ENCODE measurements around the gene WDR3. TPM values are rescaled to one million over a fixed set of nuclear protein-coding genes. Genes with fewer than 3 reads are reported as not detected.
"Not testable (repeated sequence)": the region's sequence is repeated elsewhere in the genome, so short reads cannot be mapped to it uniquely, and the experiment has no call there.

Gene WDR3
- total RNA-seq, 2 donors from 2014 or later: 33.8 to 57.1 TPM

DNA sequence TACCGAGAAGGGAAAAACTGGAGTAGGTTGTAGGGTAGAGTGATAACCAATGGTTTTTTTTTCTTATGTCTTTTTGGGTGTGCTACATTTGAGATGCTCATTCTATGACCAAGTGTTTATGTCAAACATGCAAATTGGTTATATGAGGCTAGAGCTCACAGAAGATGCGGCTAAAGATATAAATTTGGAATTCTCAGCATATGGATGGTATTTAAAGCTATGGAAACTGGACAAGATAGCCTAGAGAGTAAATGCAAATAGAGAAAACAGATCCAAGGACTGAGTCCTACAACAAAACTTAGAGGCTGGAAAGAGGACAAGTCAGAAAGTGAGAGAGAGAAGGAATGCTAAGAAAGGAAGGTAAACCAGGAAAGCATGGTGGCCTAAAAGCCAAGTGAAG is 7.5 kb upstream of the WDR3 start:
- no peak overlapping the region for H3K4me3 Mint-ChIP-seq
- peaks cover 35% of the 10 kb centered on the region for H3K36me3 Mint-ChIP-seq (ENCODE audit: low read depth)
- H3K4me1 Mint-ChIP-seq: no peaks in the 10 kb centered on the region
- ATAC-seq (replicated peaks): no peak
- no peaks in the 10 kb centered on the region for H3K9me3 Mint-ChIP-seq
- no peak overlapping the region for H3K27ac Mint-ChIP-seq
- H3K27me3 Mint-ChIP-seq: no peaks in the 10 kb centered on the region

DNA sequence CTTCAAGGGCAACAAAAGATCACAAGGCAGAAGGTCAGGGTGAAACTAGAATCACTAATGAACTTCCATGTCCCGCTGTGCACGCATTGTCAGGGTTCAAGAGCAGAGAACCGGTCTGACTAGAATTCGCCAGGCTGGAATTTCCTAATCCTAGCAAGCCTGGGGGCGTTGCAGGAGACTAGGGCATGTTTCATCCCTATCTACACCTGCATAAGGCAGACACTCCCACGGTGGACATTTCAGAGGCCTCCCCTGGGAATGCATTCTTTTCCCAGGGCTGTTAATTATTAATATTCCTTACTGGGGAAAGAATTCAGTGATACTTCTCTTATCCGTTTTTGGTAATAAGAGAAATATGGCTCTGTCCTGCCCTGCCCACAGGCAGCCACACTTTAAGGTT is 6.8 kb upstream of the WDR3 start:
- not testable (repeated sequence) for H3K4me3 Mint-ChIP-seq; H3K27me3 Mint-ChIP-seq; H3K27ac Mint-ChIP-seq; ATAC-seq (replicated peaks); H3K4me1 Mint-ChIP-seq; H3K9me3 Mint-ChIP-seq
- H3K36me3 Mint-ChIP-seq (ENCODE audit: low read depth): peaks cover 28% of the 10 kb centered on the region

DNA sequence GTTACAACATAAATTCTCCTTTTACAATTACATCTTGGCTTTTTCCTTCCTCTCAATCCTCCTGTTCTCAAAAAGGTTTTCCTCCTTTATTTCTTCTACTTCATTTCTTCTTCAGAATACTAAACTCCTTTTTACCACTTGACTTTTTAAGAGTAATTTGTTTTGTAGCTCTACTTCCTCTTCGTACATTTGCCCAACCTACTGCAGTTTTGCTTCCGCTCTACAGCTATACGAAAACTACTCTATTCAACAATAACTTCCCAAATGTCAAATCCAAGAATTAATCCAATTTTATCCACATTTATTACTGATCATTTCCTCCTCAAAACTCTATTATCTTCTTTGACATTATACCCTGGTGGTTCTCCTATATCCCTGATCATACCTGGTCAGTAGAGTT is 3.6 kb upstream of the WDR3 start:
- peaks cover 23% of the 10 kb centered on the region for H3K36me3 Mint-ChIP-seq (ENCODE audit: low read depth)
- no peaks in the 10 kb centered on the region for H3K27me3 Mint-ChIP-seq
- ATAC-seq (replicated peaks): no peak
- no peaks in the 10 kb centered on the region for H3K9me3 Mint-ChIP-seq
- no peak overlapping the region for H3K27ac Mint-ChIP-seq
- H3K4me3 Mint-ChIP-seq: no peak overlapping the region
- H3K4me1 Mint-ChIP-seq: peaks cover 15% of the 10 kb centered on the region

DNA sequence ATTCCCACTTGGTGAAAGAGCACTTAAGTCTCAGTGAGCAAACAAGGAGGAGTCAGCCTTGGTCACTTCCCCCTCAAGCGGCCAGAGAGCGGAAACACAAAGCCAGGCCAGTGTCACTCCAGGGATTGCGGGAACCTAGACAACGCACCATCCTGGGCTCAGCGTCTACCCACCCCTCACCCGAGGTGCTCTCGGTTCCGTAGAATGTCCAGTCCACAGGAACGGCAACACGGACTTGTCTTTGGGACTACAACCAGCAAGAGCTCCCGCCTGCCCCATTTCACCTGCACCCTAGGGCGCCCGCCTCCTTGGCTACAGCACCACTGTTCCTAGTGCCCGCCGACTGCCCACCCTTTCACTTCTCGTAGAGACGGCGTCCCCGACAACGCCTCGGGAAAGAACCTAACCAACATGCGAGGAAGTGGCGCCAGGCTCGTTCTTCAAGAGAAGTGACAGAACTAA is 627 bp upstream of the WDR3 start:
- Mint-ChIP-seq H3K4me3 (peak overlapping the region; percentile 99), H3K36me3 (ENCODE audit: low read depth) (peaks cover 50% of the 10 kb centered on the region), H3K4me1 (peaks cover 34% of the 10 kb centered on the region), H3K27ac (peak overlapping the region; percentile 95), H3K9me3 (no peaks in the 10 kb centered on the region), H3K27me3 (no peaks in the 10 kb centered on the region)
- ATAC-seq (replicated peaks): peak; percentile 25

DNA sequence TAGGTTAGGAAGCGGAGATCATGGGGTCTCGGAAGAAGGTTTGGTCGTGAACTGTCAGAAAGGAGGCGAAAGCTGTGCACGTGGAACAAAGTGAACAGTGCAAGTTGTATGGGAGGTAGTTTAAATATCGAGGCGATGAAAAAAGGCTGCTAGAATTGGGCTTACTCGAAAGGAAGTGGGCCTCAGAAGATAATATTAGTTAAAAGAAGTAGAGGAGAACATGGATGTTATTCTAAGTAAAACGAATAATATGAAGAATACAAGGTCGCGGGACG is 571 bp downstream of the WDR3 start:
- no peaks in the 10 kb centered on the region for H3K27me3 Mint-ChIP-seq
- peak overlapping the region; percentile 99 for H3K4me3 Mint-ChIP-seq
- H3K36me3 Mint-ChIP-seq (ENCODE audit: low read depth): peaks cover 56% of the 10 kb centered on the region
- H3K27ac Mint-ChIP-seq: peak overlapping the region; percentile 95
- no peaks in the 10 kb centered on the region for H3K9me3 Mint-ChIP-seq
- ATAC-seq (replicated peaks): no peak
- H3K4me1 Mint-ChIP-seq: peaks cover 38% of the 10 kb centered on the region

DNA sequence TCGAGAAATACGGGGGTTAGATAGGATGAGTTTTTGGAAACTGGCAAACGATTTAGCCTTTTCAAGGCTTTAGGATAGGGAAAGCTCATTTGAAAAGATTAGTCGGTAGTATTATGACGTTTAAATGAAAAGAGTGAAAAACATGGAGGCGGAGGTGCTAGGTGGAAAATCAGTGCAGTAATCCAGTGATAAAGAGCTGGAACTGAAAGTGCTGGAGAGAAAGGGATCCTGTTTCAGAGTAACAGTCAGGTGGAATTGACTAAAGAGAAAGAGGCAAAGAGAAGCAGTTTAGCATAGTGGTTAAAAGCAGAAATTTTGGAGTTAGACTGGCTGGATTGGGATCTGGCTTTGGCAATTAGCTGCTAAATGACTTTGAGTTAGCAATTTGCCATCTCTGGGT is 945 bp downstream of the WDR3 start:
- no peaks in the 10 kb centered on the region for H3K27me3 Mint-ChIP-seq
- peaks cover 38% of the 10 kb centered on the region for H3K4me1 Mint-ChIP-seq
- ATAC-seq (replicated peaks): no peak
- peaks cover 57% of the 10 kb centered on the region for H3K36me3 Mint-ChIP-seq (ENCODE audit: low read depth)
- peak overlapping the region; percentile 99 for H3K4me3 Mint-ChIP-seq
- H3K27ac Mint-ChIP-seq: peak overlapping the region; percentile 95
- H3K9me3 Mint-ChIP-seq: no peaks in the 10 kb centered on the region

DNA sequence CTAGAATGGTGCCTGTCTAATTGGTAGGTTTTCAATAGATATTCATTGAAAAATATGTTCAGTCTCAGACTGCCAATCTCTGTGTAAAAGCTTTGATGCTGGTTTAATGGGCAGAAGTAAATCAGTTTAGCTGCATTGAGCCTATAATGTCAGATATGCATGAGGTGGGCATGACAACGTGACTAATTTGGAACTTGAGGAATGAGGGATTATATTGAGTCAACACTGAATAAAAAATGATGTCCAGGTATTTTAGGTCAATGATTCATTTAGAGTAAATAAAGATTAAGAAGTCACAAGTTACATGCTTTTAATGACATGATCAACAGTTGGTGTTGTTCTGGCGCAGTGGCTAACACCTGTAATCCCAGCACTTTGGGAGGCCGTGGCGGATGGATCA is 3.0 kb downstream of the WDR3 start:
- H3K27me3 Mint-ChIP-seq: no peaks in the 10 kb centered on the region
- H3K9me3 Mint-ChIP-seq: no peaks in the 10 kb centered on the region
- ATAC-seq (replicated peaks): no peak
- H3K4me1 Mint-ChIP-seq: peaks cover 38% of the 10 kb centered on the region
- H3K36me3 Mint-ChIP-seq (ENCODE audit: low read depth): peaks cover 76% of the 10 kb centered on the region
- no peak overlapping the region for H3K27ac Mint-ChIP-seq
- peak overlapping the region; percentile 99 for H3K4me3 Mint-ChIP-seq

DNA sequence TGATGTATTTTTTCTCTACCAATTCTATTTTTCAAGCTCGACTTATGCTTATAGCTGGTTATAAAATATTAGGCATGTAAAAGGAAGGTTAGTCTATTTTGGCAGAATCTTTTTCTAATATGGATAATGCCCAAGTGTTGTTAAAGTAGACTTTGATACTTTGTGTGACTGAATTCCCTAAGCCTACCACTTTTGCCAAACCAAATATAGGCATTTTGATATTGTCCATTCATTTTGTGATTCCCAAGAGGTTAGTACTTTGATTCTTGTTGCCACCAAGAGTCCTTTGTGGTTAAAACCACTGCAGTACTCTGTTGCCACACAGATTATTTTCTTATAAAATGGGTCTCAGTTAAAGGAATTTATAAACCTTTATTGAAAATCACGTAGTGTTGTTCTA is 4.2 kb downstream of the WDR3 start:
- ATAC-seq (replicated peaks): no peak
- no peak overlapping the region for H3K27ac Mint-ChIP-seq
- peaks cover 88% of the 10 kb centered on the region for H3K36me3 Mint-ChIP-seq (ENCODE audit: low read depth)
- no peaks in the 10 kb centered on the region for H3K9me3 Mint-ChIP-seq
- no peak overlapping the region for H3K4me3 Mint-ChIP-seq
- H3K27me3 Mint-ChIP-seq: no peaks in the 10 kb centered on the region
- peaks cover 33% of the 10 kb centered on the region for H3K4me1 Mint-ChIP-seq

DNA sequence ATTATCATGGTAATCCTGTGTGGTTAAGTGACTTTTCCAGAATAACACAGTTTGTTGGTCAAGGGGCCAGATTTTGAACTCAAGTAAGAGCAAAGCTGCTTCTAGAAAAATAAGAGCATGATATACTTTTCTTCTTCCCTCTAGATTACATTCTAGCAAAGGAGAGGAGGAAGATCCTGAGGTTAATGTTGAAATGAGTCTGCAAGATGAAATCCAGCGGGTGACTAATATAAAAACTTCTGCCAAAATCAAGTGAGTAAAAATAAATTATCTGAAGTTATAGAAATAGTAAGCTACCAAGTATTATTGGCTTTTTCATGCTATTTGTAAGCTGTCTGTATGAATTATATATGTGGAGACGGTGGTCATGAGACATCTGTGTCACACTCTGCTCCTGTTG is 12.8 kb downstream of the WDR3 start:
- peaks cover 5% of the 10 kb centered on the region for H3K4me1 Mint-ChIP-seq
- ATAC-seq (replicated peaks): no peak
- no peaks in the 10 kb centered on the region for H3K9me3 Mint-ChIP-seq
- H3K27me3 Mint-ChIP-seq: no peaks in the 10 kb centered on the region
- H3K4me3 Mint-ChIP-seq: no peak overlapping the region
- peaks cover 100% of the 10 kb centered on the region for H3K36me3 Mint-ChIP-seq (ENCODE audit: low read depth)
- no peak overlapping the region for H3K27ac Mint-ChIP-seq

DNA sequence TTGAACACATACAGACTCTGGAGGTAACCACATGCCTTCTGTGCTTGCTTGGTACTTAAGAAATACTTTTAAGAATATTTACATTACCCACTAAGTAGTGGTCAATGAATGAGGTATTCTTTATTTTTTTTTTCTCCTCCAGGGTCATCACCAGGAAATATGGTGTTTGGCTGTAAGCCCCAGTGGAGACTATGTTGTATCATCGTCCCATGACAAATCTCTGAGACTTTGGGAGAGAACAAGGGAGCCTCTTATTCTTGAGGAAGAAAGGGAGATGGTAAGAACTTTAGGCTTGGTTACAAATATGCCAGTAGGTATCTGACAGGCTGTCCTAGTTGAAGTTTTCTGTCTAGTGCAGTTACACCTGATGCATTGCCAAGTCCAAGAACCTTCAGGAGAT is 22.8 kb downstream of the WDR3 start:
- no peak overlapping the region for H3K4me3 Mint-ChIP-seq
- no peaks in the 10 kb centered on the region for H3K27me3 Mint-ChIP-seq
- H3K9me3 Mint-ChIP-seq: no peaks in the 10 kb centered on the region
- H3K4me1 Mint-ChIP-seq: no peaks in the 10 kb centered on the region
- peak overlapping the region; percentile 56 for H3K27ac Mint-ChIP-seq
- H3K36me3 Mint-ChIP-seq (ENCODE audit: low read depth): peaks cover 100% of the 10 kb centered on the region
- ATAC-seq (replicated peaks): no peak

DNA sequence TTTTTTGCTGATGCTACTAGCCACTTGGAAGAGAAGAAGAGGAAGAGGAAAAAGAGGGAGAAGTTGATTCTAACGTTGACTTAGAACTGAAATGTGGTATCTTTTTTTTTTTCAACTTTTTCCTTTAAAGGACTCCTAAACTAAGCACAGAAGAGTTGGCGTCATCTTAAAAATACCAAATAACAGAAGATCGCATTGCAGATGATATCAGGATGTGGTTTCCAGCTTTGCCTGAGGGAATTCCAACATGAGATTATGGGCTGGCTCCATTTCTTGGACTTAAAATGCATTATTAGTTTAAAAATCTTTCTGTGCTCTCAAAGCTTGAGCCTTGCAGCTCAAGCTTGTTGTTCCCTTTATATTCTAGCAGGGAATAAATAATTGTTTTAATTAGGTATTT is 29.8 kb downstream of the WDR3 start:
- Mint-ChIP-seq H3K27ac (no peak overlapping the region), H3K4me3 (no peak overlapping the region), H3K9me3 (no peaks in the 10 kb centered on the region), H3K36me3 (ENCODE audit: low read depth) (peaks cover 91% of the 10 kb centered on the region), H3K4me1 (peaks cover 6% of the 10 kb centered on the region), H3K27me3 (no peaks in the 10 kb centered on the region)
- ATAC-seq (replicated peaks): no peak

DNA sequence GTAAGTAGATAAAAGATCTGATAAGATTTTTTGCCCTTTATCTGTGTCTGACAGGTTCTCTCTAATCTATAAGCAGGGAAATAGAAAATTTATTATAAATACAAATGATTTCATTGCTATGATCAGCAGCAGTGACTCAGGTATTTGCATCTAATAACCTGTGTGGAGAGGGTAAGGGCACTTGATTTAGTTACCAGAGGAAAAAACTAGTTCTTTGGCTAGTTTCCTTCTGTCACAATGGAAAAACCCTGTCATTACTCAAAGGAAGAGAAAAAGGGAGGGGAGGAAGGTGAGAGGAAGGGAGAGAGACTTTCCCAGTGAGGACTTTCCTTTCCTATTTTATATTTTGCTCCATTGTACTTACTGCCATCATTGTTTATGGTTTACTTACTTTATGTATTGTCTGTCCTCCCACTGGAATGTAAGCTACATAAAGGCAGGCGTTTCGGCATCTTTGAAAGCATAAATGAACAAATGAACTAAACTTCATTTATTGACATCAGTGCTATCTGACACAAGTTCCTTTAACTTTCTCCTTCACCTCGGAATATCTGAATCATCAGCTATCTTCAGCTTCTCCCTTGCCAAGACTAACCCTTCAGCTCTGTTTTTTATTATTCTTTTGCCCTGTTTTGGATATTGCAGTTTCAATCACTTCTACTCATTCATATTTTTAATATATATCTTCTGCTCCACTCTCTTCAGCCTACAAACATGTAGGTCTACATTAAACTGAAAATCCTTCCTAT is 34.9 kb downstream of the WDR3 start:
- peaks cover 56% of the 10 kb centered on the region for H3K36me3 Mint-ChIP-seq (ENCODE audit: low read depth)

DNA sequence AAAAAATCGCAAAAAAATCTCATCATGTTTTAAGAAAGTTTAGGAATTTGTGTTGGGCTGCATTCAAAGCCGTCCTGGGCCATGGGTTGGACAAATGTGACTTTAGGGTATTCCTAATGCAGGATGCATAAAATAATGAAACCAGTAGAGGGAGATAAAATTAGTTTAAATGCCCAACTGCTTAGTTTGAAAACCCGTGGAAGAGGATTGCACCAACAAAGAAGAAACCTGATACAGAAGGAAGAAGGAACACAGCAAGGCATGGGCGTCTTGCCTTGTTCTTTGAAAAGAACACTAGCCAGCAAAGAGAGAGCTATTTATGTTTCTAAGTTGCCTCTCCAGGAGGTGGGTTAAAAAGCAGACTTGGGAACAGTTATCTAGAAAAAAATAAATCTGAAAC is 37.9 kb downstream of the WDR3 start:
- H3K4me3 Mint-ChIP-seq: no peak overlapping the region
- peaks cover 26% of the 10 kb centered on the region for H3K36me3 Mint-ChIP-seq (ENCODE audit: low read depth)
- H3K27me3 Mint-ChIP-seq: no peaks in the 10 kb centered on the region

More for the DNA sequence above, 34.9 kb downstream of the WDR3 start:
- H3K27ac Mint-ChIP-seq: peak overlapping the region; percentile 20
- ATAC-seq (replicated peaks): peak; percentile 26
- H3K4me1 Mint-ChIP-seq: peaks cover 14% of the 10 kb centered on the region
- no peak overlapping the region for H3K4me3 Mint-ChIP-seq
- no peaks in the 10 kb centered on the region for H3K9me3 Mint-ChIP-seq
- no peaks in the 10 kb centered on the region for H3K27me3 Mint-ChIP-seq

DNA sequence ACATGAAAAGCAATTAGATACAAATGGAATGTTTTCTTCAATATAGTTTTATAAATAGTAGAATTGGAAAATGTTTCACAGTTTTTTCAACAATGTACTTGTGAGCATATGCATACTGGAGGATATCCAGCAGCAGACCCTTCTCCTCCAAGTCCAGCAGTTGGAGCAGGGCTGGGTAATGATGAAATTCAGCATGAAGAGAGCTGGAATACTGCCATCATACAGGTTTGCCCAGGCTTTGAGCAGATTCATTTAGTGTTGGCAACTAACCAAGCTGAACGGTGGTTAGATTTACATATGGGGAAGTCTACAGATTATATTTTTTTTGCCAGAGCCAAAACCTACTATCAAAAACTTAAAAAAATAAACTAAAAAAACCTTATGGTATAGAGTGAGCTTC is 38.3 kb downstream of the WDR3 start:
- peaks cover 14% of the 10 kb centered on the region for H3K4me1 Mint-ChIP-seq

More for the DNA sequence above, 37.9 kb downstream of the WDR3 start:
- Mint-ChIP-seq H3K9me3 (no peaks in the 10 kb centered on the region), H3K27ac (no peak overlapping the region), H3K4me1 (peaks cover 14% of the 10 kb centered on the region)
- no peak for ATAC-seq (replicated peaks)

DNA sequence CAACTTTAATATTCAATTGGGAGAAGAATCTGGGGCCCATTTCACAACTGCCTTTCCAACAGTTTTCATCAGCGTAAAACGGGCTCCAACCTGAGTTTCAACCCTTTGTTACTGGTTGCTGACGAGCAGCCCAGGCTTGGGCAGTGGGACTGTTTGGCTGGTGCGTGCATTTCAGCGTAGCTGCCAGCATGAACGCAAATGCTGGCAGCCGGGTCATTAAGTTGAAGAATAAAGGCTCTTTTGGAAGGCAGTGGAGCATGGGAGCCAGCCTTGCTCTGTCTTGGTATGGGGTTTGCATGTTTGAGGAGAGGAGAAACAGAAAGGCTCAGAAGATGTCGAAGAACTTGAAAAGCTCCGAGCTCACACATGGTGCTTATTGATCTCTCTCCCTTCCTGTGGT is 40.7 kb downstream of the WDR3 start:
- H3K27me3 Mint-ChIP-seq: peaks cover 3% of the 10 kb centered on the region
- no peaks in the 10 kb centered on the region for H3K4me1 Mint-ChIP-seq
- H3K27ac Mint-ChIP-seq: no peak overlapping the region
- ATAC-seq (replicated peaks): no peak
- H3K36me3 Mint-ChIP-seq (ENCODE audit: low read depth): peaks cover 7% of the 10 kb centered on the region
- no peak overlapping the region for H3K4me3 Mint-ChIP-seq
- H3K9me3 Mint-ChIP-seq: no peaks in the 10 kb centered on the region

More for the DNA sequence above, 38.3 kb downstream of the WDR3 start:
- Mint-ChIP-seq H3K27me3 (peaks cover under 1% of the 10 kb centered on the region), H3K27ac (no peak overlapping the region), H3K36me3 (ENCODE audit: low read depth) (peaks cover 22% of the 10 kb centered on the region), H3K9me3 (no peaks in the 10 kb centered on the region), H3K4me3 (no peak overlapping the region)
- no peak for ATAC-seq (replicated peaks)

DNA sequence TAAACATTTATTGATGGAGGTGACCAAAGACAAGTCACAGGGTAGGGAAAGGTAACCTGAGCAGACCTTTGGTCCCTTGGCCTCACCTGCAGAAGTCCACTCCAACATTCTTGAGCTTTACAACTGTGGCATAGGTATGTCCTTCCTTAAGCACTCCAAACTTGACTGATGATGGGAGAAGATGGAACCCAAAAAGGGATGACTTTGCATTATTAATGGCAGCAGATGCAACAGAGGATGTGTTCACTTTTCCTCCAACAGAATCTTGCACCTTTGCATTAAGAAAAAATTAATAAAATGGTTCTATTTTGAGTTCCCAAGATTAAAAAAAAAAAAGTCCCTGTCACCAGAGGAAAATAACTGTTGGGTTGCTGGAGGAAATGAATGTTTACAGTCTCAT is 42.2 kb downstream of the WDR3 start:
- no peaks in the 10 kb centered on the region for H3K36me3 Mint-ChIP-seq (ENCODE audit: low read depth)
- H3K27ac Mint-ChIP-seq: no peak overlapping the region
- H3K4me1 Mint-ChIP-seq: no peaks in the 10 kb centered on the region
- no peaks in the 10 kb centered on the region for H3K9me3 Mint-ChIP-seq
- no peak overlapping the region for H3K4me3 Mint-ChIP-seq
- no peak for ATAC-seq (replicated peaks)
- peaks cover 3% of the 10 kb centered on the region for H3K27me3 Mint-ChIP-seq
